ENCODE results near the gene CBARP.

- TF ChIP-seq CTCF (IDR thresholded peaks at IDR 0.05) (no peak), POLR2A (IDR thresholded peaks at IDR 0.05; ENCODE audit: low read depth) (no peak)
Observed at GRCh38 chr19:1283207-1283916, 45.6 kb upstream of the CBARP start.

Measured in esophagus muscularis mucosa (tissue), 3 donors.